ENCODE data around the gene TBXAS1. TPM values are rescaled to one million over a fixed set of nuclear protein-coding genes. Genes with fewer than 3 reads are reported as not detected.

The TBXAS1 gene
- total RNA-seq, 2 experiments from 2014 or later: 0.86 TPM; not detected in 1

DNA sequence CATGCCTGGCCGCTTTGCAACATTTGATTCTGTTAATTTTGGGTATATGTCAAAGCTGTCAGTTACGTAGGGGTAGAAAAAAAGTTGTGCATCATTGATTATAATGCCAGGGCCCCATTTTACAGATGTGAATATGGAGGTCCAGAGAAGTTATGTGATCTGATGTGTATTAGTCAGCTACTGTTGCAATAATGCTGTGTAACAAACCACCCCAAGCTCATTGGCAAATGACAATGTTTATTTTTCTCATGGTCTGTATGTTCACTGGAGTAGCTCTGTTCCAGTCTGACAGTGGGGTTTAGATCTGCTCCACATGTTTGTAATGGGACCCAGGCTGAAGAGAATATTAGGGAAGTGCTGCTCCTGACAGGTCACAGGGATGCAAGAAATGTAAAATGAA is 19.2 kb downstream of the TBXAS1 start:
- no peak for DNase-seq (ENCODE audit: low spot score)
- ChIA-PET POLR2A (interaction anchor here (0.6 kb wide), 2 partner anchors 485 to 740 kb away, joined by 3 to 5 read pairs; no protein-coding TSS in a partner anchor), CTCF (ENCODE audit: unreplicated experiment) (no interaction called here)
- no TSS peak for BruUV-seq (replicated peaks)
- no peaks in the 10 kb centered on the region for H3K79me2 ChIP-seq (ENCODE audit: insufficient read depth, low read depth, low read length)
- intact Hi-C loops (cut with micrococcal nuclease; ENCODE audit: unreplicated experiment): no loop called here
- no peak overlapping the region for H2AFZ ChIP-seq (ENCODE audit: low read length)
- no peaks in the 10 kb centered on the region for H3K9me3 ChIP-seq (ENCODE audit: low read length)
- no peaks in the 10 kb centered on the region for H3K36me3 ChIP-seq (ENCODE audit: insufficient read depth, low read length)
- no peak overlapping the region for H3K4me3 ChIP-seq (ENCODE audit: low read depth, low read length, poor library complexity, severe bottlenecking)
- no peaks in the 10 kb centered on the region for H3K9me2 ChIP-seq (ENCODE audit: insufficient read depth, low read length)
- TF ChIP-seq, protein P1, sequence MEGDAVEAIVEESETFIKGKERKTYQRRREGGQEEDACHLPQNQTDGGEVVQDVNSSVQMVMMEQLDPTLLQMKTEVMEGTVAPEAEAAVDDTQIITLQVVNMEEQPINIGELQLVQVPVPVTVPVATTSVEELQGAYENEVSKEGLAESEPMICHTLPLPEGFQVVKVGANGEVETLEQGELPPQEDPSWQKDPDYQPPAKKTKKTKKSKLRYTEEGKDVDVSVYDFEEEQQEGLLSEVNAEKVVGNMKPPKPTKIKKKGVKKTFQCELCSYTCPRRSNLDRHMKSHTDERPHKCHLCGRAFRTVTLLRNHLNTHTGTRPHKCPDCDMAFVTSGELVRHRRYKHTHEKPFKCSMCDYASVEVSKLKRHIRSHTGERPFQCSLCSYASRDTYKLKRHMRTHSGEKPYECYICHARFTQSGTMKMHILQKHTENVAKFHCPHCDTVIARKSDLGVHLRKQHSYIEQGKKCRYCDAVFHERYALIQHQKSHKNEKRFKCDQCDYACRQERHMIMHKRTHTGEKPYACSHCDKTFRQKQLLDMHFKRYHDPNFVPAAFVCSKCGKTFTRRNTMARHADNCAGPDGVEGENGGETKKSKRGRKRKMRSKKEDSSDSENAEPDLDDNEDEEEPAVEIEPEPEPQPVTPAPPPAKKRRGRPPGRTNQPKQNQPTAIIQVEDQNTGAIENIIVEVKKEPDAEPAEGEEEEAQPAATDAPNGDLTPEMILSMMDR (conservative IDR thresholded peaks at IDR 0.05; ENCODE audit: low read length): no peak
- TF ChIP-seq EZH2phosphoT487 (IDR thresholded peaks at IDR 0.05; ENCODE audit: borderline replicate concordance, low read depth, low read length): no peak
- H4K20me1 ChIP-seq (ENCODE audit: insufficient read depth, low read length): no peaks in the 10 kb centered on the region
- H3K27ac ChIP-seq (ENCODE audit: low read depth, low read length, poor library complexity, severe bottlenecking): no peak overlapping the region
- no peaks in the 10 kb centered on the region for H3K4me1 ChIP-seq (ENCODE audit: insufficient read depth, low read length, poor library complexity, severe bottlenecking)
- H3K4me2 ChIP-seq (ENCODE audit: low read length): no peak overlapping the region

DNA sequence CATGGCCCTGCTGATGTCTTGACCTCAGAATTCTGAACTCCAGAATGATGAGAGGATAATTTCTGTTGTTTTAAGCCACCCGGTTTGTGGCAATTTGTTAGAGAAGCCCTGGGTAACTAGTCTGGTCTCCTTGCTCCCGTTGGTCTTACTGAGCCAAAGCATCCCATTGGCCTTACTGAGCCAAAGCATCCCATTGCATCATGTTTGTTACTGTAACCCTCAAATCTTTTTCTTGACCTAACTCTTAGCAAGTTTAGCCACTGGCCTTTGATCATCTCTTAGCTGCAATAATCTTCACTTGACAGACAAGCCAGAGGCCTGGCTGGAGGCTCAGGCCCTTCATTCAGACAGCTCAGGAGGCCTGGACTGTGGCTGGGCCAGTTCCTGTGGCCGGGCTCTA is 21.8 kb downstream of the TBXAS1 start:
- Histone ChIP-seq H3K4me3 (ENCODE audit: low read depth, low read length, poor library complexity, severe bottlenecking) (no peak overlapping the region), H3K9me3 (ENCODE audit: low read length) (no peaks in the 10 kb centered on the region), H4K20me1 (ENCODE audit: insufficient read depth, low read length) (no peaks in the 10 kb centered on the region), H3K4me1 (ENCODE audit: insufficient read depth, low read length, poor library complexity, severe bottlenecking) (peaks cover 8% of the 10 kb centered on the region), H3K9me2 (ENCODE audit: insufficient read depth, low read length) (no peaks in the 10 kb centered on the region), H3K4me2 (ENCODE audit: low read length) (no peak overlapping the region), H3K79me2 (ENCODE audit: insufficient read depth, low read depth, low read length) (no peaks in the 10 kb centered on the region), H3K27ac (ENCODE audit: low read depth, low read length, poor library complexity, severe bottlenecking) (no peak overlapping the region), H3K36me3 (ENCODE audit: insufficient read depth, low read length) (no peaks in the 10 kb centered on the region), H2AFZ (ENCODE audit: low read length) (no peak overlapping the region)
- ChIA-PET CTCF (ENCODE audit: unreplicated experiment) (no interaction called here), POLR2A (interaction anchor here (0.6 kb wide), 1 partner anchor 49 kb away, joined by 4 read pairs; no protein-coding TSS in a partner anchor)
- BruUV-seq (replicated peaks): no TSS peak
- DNase-seq (ENCODE audit: low spot score): no peak
- TF ChIP-seq EZH2phosphoT487 (IDR thresholded peaks at IDR 0.05; ENCODE audit: borderline replicate concordance, low read depth, low read length): no peak
- TF ChIP-seq, protein P1 (conservative IDR thresholded peaks at IDR 0.05; ENCODE audit: low read length): no peak
- intact Hi-C loops (cut with micrococcal nuclease; ENCODE audit: unreplicated experiment): no loop called here

DNA sequence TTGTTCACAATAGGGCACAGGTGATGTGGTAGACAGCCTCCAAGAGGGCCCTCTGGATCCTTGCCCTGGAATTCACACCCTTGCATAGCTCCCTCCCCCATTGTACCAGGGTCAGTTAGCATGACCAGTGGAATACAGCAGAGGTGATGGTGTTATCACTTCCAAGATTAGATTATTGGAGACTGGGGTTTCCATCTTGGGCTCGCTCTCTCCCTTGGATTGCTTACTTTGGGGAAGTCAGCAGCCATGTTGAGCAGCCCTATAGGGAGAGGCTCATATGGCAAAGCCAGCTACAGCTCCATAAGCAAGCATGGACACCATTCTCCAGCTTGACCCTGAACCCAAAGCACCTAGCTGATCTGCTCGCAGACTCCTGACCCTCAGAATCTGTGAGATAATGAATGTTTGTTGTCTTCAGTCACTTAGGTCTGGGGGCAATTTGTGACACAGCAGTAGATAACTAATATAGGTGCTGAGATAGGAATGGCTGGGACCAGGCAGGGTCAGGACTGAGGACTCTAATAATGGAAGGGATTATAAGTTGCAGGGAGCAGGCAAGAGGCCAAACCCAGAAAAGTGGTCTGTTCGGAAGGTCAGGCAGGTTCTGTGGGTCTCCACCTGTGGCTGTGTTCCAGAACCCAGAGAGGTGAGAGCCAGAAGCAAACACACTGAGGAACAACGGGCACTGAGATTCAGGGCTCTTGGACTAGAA is 22.9 kb downstream of the TBXAS1 start:
- Histone ChIP-seq H2AFZ (ENCODE audit: low read length) (no peak overlapping the region), H4K20me1 (ENCODE audit: insufficient read depth, low read length) (no peaks in the 10 kb centered on the region), H3K4me1 (ENCODE audit: insufficient read depth, low read length, poor library complexity, severe bottlenecking) (peaks cover 8% of the 10 kb centered on the region), H3K9me2 (ENCODE audit: insufficient read depth, low read length) (no peaks in the 10 kb centered on the region), H3K79me2 (ENCODE audit: insufficient read depth, low read depth, low read length) (no peaks in the 10 kb centered on the region), H3K27ac (ENCODE audit: low read depth, low read length, poor library complexity, severe bottlenecking) (no peak overlapping the region), H3K9me3 (ENCODE audit: low read length) (no peaks in the 10 kb centered on the region), H3K4me2 (ENCODE audit: low read length) (no peak overlapping the region), H3K36me3 (ENCODE audit: insufficient read depth, low read length) (no peaks in the 10 kb centered on the region), H3K4me3 (ENCODE audit: low read depth, low read length, poor library complexity, severe bottlenecking) (no peak overlapping the region)
- ChIA-PET POLR2A (interaction anchor here (0.6 to 0.7 kb wide), 2 partner anchors 390 to 585 kb away, joined by 3 read pairs; no protein-coding TSS in a partner anchor), CTCF (ENCODE audit: unreplicated experiment) (no interaction called here)
- intact Hi-C loops (cut with micrococcal nuclease; ENCODE audit: unreplicated experiment): no loop called here
- DNase-seq (ENCODE audit: low spot score): no peak
- BruUV-seq (replicated peaks): no TSS peak
- TF ChIP-seq EZH2phosphoT487 (IDR thresholded peaks at IDR 0.05; ENCODE audit: borderline replicate concordance, low read depth, low read length): no peak
- TF ChIP-seq, protein P1 (conservative IDR thresholded peaks at IDR 0.05; ENCODE audit: low read length): no peak
